ENCODE data around the gene NT5DC2.

NT5DC2 gene

GRCh38 chr3:52509753-52510328 lies 23.8 kb downstream of the NT5DC2 start:
- DNase-seq (ENCODE audit: low read depth): no peak

DNA sequence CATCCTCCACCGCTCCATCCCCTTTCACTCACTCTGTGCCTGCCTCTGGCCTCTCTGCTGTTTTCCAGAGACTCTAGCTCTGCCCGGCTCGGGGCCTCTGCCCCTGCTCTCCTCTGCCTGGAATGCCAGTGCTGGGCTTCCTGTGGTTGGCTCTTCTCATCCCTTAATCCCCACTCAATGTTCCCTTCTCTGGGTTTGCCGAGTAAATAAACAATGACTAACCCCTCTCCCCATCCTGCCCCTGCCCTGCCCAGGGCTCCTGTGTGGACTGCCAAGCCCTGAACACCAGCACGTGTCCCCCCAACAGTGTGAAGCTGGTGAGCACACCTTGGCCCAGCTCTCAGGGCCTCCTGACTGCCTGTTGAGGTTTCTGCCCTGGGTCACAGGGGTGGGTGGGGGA lies 26.3 kb downstream of the NT5DC2 start:
- DNase-seq (ENCODE audit: low read depth): no peak

GRCh38 chr3:52506266-52506966 lies 27.2 kb downstream of the NT5DC2 start:
- no peak for DNase-seq (ENCODE audit: low read depth)

DNA sequence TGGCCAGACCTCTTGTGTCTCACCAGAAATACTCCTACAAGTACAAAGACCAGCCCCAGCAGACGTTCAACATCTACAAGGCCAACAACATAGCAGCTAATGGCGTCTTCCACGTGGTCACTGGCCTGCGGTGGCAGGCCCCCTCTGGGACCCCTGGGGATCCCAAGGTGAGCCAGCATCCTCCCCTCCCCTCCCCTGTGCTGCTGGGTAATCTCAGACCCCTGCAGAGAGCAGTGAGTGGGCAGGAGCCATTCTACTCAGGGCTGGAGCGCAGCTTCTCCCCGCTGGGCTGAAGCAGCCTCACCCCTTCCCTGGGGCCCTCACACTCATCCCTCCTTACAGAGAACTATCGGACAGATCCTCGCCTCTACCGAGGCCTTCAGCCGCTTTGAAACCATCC lies 28.7 kb downstream of the NT5DC2 start:
- no peak for DNase-seq (ENCODE audit: low read depth)

DNA sequence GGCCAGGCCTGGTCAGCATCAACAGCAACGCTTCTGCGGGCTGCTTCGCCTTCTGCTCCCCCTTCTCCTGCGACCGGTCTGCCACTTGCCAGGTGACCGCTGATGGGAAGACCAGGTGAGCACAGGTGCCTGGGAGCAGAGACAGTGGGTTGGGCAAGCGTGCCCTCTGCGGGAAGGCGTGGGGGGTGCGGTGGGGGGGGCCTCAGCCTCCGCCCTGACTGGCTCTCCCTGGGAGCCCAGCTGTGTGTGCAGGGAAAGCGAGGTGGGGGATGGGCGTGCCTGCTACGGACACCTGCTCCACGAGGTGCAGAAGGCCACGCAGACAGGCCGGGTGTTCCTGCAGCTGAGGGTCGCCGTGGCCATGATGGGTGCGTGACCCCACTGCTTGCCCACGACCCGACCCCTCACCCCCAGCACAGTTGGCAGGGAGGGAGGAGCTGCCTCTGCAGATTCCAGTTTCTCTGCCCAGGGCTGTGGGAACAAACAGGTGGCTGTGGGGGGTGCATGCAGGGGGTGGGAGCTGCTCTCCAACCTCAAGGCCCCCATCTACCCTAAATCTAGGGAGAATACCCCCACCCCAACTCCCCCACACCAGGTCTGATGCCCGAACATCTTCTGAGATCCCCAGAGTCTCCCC lies 29.8 kb downstream of the NT5DC2 start:
- DNase-seq (ENCODE audit: low read depth): no peak

DNA sequence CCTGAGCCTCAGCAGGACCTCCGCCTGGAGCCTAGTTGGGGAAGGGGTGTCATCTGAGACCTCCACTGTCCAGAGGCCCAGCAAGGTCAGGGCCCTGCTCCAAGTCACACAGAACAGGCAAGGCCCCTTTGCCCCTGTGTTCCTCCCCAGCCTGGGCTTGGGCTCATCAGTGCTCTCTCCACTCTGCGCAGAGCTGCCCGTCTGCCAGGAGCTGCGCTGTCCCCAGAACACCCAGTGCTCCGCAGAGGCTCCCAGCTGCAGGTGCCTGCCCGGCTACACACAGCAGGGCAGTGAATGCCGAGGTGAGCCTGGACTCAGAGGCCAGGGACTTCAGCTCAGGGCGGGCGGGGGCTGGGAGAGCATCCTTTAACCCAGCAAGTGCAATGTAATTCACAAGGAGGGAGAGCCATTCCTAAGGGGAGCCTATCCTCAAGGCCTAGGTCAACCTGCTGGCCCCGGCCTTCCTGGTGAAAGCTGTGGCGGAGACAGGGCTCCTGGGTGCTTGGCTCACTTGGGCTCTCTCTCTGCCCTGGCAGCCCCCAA lies 30.8 kb downstream of the NT5DC2 start:
- no peak for DNase-seq (ENCODE audit: low read depth)

DNA sequence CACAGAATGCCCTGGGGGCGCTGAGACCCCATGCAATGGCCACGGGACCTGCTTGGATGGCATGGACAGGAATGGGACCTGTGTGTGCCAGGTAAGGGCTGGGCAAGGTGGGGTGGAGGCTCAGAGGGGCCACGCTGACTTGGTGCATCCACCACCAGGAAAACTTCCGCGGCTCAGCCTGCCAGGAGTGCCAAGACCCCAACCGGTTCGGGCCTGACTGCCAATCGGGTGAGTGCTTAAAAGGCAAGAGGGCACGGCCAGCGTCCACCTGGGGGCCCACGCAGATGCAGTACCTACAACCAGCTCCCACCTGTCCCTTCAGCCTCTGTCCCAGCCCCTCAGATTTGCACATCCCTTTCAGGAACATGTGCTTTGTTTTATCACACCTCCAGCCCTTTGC lies 31.7 kb downstream of the NT5DC2 start:
- no peak for DNase-seq (ENCODE audit: low read depth)

GRCh38 chr3:52501046-52501445 lies 32.6 kb downstream of the NT5DC2 start:
- no peak for DNase-seq (ENCODE audit: low read depth)

DNA sequence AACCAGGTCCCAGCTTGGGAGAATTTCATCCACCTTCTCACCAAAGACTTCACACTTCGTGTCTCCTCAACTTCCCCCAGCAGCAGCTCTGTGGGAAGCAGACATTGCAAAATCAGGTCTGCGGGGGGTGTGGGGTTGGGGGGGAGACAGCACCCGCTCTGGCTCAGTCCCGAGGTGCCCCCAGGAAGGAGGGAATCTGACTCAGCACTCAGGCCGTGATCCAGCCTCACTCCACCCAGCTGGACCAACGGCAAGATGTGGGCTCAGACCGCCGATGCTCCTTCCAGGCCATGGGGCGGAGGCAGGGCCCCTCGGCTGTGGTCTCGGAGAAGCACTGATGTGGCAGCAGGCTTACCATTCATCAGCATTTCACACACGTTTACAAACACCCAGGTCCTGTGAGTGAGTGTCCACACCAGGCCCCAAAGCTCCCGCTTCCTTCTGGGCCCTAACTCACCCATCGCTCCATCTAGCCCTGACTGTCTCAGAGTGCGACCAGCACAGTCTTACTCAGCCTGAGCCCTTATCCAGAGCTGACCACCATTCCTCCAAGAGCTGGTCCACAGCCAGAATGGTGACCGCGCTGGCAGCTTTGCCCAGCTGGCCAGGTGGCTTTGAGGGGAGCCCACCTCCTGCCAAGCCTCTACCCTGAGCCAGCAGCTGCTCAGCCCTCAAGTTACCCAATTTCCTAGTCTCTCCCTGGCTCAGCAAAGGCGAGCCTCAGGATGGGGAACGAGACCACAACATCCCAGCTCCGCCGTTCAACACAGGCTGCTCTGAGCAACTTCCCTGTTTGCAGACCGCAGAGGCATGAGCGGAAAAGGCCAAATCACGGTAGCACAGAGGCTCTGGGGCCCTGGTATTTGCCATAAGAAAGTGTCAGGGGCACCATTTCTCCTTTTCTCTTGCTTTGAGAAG lies 35.3 kb downstream of the NT5DC2 start:
- DNase-seq (ENCODE audit: low read depth): peak; percentile 50

DNA sequence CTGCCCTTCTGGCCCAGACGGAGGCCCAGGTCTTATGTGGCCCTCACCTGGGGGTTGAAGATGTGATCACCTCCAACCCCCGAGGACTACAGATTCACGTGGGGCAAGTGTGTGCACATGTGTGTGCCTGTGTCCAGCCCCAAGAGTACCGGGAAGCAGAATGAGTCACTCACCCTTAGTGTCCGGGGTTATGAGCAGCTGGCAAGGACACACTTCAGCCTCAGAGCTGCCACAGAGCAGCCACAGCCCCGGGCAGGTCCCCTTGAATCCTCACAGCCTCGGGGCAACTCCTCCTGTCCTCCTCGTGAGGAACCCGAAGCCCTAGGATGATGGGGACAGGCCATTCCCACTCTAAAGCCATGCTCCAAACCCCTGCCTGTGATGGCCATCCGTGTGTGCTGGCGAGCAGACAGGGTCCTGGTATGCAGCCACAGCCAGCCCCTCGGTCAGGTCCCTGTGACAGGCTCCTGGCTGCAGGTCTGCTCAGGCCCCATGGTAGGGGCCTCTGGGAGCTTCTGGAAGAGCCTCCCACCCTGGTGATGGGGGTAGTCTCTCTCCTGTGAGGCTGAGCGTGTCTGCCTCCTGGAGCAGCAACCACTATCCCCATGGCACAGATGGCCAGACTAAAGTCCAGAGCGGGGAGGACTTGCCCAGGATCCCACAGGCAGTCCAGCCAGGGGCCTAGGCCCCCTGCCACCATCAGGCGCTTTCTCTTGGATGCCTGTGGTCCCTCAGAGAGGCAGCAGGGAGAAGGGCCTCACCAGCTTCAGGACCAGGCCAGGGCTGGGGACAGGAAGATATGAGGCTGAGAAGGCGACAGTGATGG lies 37.7 kb downstream of the NT5DC2 start:
- DNase-seq (ENCODE audit: low read depth): peak; percentile 36

GRCh38 chr3:52494886-52495495 lies 38.7 kb downstream of the NT5DC2 start, which contains the start of gene STAB1:
TSS of gene STAB1 (plus strand) at chr3:52495338. CDS start at chr3:52495414, 76 bp downstream.
- no peak for DNase-seq (ENCODE audit: low read depth)

DNA sequence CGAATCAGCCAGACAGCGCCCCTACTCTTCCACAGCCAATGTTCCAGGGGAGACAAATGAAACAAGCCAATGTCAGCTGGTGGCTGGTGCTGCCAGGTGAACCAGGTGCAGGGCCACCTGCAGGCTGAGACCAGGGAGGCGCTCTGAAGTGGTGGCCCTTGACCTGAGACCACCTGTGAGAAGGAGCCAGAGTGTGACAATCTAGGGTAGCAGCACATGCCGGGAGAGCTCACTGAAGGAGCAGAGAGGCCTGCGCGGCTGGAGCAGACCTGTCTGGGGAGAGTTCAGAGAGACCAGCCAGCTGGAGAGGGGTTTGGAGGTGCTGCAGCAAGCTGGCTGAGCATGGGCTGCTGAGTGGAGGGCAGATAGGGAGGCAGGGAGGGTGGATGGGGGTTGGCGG lies 39.2 kb downstream of the NT5DC2 start:
- no peak for DNase-seq (ENCODE audit: low read depth)

GRCh38 chr3:52493232-52494017 lies 40.2 kb downstream of the NT5DC2 start:
- no peak for DNase-seq (ENCODE audit: low read depth)

GRCh38 chr3:52492059-52492458 lies 41.6 kb downstream of the NT5DC2 start:
- DNase-seq (ENCODE audit: low read depth): no peak

GRCh38 chr3:52490939-52491526 lies 42.6 kb downstream of the NT5DC2 start:
- no peak for DNase-seq (ENCODE audit: low read depth)

GRCh38 chr3:52490035-52490938 lies 43.4 kb downstream of the NT5DC2 start:
- DNase-seq (ENCODE audit: low read depth): no peak

DNA sequence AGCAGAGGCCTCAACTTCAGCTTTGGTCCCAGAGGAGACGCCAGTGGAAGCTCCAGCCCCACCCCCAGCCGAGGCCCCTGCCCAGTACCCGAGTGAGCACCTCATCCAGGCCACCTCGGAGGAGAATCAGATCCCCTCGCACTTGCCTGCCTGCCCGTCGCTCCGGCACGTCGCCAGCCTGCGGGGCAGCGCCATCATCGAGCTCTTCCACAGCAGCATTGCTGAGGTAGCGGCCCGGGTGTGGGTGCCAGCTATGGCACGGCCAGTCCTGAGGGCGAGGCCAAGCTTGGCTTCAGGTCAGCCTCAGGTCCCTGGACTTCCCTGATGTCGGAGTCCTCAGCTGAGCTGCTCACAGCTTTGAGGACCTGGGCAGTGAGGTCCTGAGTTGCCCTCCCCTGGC lies 44.2 kb downstream of the NT5DC2 start:
- no peak for DNase-seq (ENCODE audit: low read depth)

DNA sequence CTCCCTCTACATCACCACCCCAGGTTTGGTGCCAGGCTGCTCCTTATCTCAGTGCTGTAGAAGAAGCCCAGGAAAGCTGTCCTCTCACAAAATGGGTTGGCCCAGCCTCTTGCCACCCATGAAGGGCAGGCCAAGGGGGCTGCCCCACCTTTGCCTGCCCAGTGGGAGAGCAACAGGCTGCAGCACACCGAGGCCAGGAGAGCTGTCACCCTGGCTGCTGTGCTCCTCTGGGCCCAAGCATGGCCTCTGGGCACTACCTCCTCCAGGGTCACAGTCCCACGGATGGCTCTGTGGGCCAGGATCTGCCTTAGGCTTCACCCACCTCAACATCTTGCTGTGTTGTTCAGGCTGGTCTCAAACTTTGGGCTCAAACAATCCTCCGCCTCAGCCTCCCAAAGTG lies 44.9 kb downstream of the NT5DC2 start:
- DNase-seq (ENCODE audit: low read depth): no peak
